ENCODE results near the gene PNLIPRP2.

The PNLIPRP2 gene

DNA sequence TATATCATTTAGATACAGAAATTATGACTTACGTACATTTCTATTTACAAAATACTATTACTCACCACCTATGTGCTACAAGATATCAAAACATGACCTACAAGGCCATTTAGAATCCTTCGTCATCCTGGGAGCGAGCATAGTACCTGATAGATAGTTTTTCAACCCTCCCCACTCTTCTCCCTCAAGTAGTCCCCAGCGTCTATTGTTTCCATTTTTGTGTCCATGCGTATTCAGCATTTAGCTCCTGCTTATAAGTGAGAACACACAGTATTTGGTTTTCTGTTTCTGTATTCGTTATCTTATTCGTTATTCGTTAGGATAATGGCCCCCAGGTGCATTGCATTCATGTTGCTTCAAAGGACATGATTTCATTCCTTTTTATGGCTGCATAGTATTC is 28.1 kb downstream of the PNLIPRP2 start:
- no peaks in the 10 kb centered on the region for H3K27me3 ChIP-seq (ENCODE audit: control insufficient read depth, low read length)
- no peak overlapping the region for H3K4me2 ChIP-seq (ENCODE audit: low read length)
- H4K20me1 ChIP-seq (ENCODE audit: control insufficient read depth, insufficient read depth, low read depth, low read length), result no peaks in the 10 kb centered on the region
- no peaks in the 10 kb centered on the region for H3K9me2 ChIP-seq (replicated peaks; ENCODE audit: control insufficient read depth, low read length)
- no peaks in the 10 kb centered on the region for H3K36me3 ChIP-seq (ENCODE audit: control insufficient read depth, low read length)
- no peaks in the 10 kb centered on the region for H3F3A ChIP-seq (ENCODE audit: control insufficient read depth, insufficient read depth)
- H3K4me3 ChIP-seq (ENCODE audit: low read length), result no peak overlapping the region
- H3K9me3 ChIP-seq (ENCODE audit: control insufficient read depth, insufficient read depth, low read length), result no peaks in the 10 kb centered on the region
- H3K4me1 ChIP-seq (ENCODE audit: control insufficient read depth, low read length), result no peaks in the 10 kb centered on the region
- no peaks in the 10 kb centered on the region for H3K79me2 ChIP-seq (ENCODE audit: control insufficient read depth, low read length)
- H3K27ac ChIP-seq (ENCODE audit: low read depth, low read length), result no peak overlapping the region
- TF ChIP-seq, protein P1, sequence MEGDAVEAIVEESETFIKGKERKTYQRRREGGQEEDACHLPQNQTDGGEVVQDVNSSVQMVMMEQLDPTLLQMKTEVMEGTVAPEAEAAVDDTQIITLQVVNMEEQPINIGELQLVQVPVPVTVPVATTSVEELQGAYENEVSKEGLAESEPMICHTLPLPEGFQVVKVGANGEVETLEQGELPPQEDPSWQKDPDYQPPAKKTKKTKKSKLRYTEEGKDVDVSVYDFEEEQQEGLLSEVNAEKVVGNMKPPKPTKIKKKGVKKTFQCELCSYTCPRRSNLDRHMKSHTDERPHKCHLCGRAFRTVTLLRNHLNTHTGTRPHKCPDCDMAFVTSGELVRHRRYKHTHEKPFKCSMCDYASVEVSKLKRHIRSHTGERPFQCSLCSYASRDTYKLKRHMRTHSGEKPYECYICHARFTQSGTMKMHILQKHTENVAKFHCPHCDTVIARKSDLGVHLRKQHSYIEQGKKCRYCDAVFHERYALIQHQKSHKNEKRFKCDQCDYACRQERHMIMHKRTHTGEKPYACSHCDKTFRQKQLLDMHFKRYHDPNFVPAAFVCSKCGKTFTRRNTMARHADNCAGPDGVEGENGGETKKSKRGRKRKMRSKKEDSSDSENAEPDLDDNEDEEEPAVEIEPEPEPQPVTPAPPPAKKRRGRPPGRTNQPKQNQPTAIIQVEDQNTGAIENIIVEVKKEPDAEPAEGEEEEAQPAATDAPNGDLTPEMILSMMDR (IDR thresholded peaks at IDR 0.05; ENCODE audit: low read depth, low read length, poor library complexity, severe bottlenecking), result no peak
- TF ChIP-seq EZH2phosphoT487 (IDR thresholded peaks at IDR 0.05; ENCODE audit: borderline replicate concordance, low read length), result no peak

GRCh38 chr10:116653885-116654284 is 33.1 kb downstream of the PNLIPRP2 start:
- Histone ChIP-seq H3K4me2 (ENCODE audit: low read length) (no peak overlapping the region), H4K20me1 (ENCODE audit: control insufficient read depth, insufficient read depth, low read depth, low read length) (no peaks in the 10 kb centered on the region), H3F3A (ENCODE audit: control insufficient read depth, insufficient read depth) (no peaks in the 10 kb centered on the region), H3K4me1 (ENCODE audit: control insufficient read depth, low read length) (no peaks in the 10 kb centered on the region), H3K9me2 (replicated peaks; ENCODE audit: control insufficient read depth, low read length) (no peaks in the 10 kb centered on the region), H3K27me3 (ENCODE audit: control insufficient read depth, low read length) (no peaks in the 10 kb centered on the region), H3K79me2 (ENCODE audit: control insufficient read depth, low read length) (no peaks in the 10 kb centered on the region), H3K4me3 (ENCODE audit: low read length) (no peak overlapping the region), H3K9me3 (ENCODE audit: control insufficient read depth, insufficient read depth, low read length) (no peaks in the 10 kb centered on the region), H3K27ac (ENCODE audit: low read depth, low read length) (no peak overlapping the region), H3K36me3 (ENCODE audit: control insufficient read depth, low read length) (no peaks in the 10 kb centered on the region)
- TF ChIP-seq, protein P1 (IDR thresholded peaks at IDR 0.05; ENCODE audit: low read depth, low read length, poor library complexity, severe bottlenecking), result no peak
- no peak for TF ChIP-seq EZH2phosphoT487 (IDR thresholded peaks at IDR 0.05; ENCODE audit: borderline replicate concordance, low read length)

- H3K9me3 ChIP-seq (ENCODE audit: control insufficient read depth, insufficient read depth, low read length), result no peaks in the 10 kb centered on the region
- H3F3A ChIP-seq (ENCODE audit: control insufficient read depth, insufficient read depth), result no peaks in the 10 kb centered on the region
- no peaks in the 10 kb centered on the region for H3K4me1 ChIP-seq (ENCODE audit: control insufficient read depth, low read length)
- no peaks in the 10 kb centered on the region for H3K9me2 ChIP-seq (replicated peaks; ENCODE audit: control insufficient read depth, low read length)
- H3K27me3 ChIP-seq (ENCODE audit: control insufficient read depth, low read length), result no peaks in the 10 kb centered on the region
- no peaks in the 10 kb centered on the region for H4K20me1 ChIP-seq (ENCODE audit: control insufficient read depth, insufficient read depth, low read depth, low read length)
- TF ChIP-seq, protein P1 (IDR thresholded peaks at IDR 0.05; ENCODE audit: low read depth, low read length, poor library complexity, severe bottlenecking), result peak; percentile 49
- TF ChIP-seq EZH2phosphoT487 (IDR thresholded peaks at IDR 0.05; ENCODE audit: borderline replicate concordance, low read length), result no peak
- H3K4me3 ChIP-seq (ENCODE audit: low read length), result no peak overlapping the region
- H3K4me2 ChIP-seq (ENCODE audit: low read length), result no peak overlapping the region
- no peak overlapping the region for H3K27ac ChIP-seq (ENCODE audit: low read depth, low read length)
- no peaks in the 10 kb centered on the region for H3K36me3 ChIP-seq (ENCODE audit: control insufficient read depth, low read length)
- H3K79me2 ChIP-seq (ENCODE audit: control insufficient read depth, low read length), result no peaks in the 10 kb centered on the region
Measured at GRCh38 chr10:116654816-116655215, 34.1 kb downstream of the PNLIPRP2 start.

DNA sequence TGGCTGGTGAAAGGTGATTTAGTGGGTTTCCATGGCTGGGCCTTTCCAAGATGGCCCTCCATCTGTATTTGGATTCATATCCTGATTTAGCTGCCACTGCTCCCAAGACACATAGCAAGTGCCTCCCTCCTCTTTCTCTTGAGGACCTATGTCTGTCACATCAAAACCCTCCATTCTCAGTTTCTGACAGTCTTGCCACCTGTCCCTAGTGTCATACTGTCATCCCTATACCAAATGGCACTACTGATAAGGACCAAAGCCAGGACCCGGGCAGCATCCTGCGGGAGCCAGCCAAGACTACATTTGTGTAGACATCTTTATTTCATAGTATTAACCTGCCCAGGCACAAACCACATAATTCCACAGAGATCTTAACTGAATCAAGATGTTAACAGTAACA is 34.8 kb downstream of the PNLIPRP2 start:
- Histone ChIP-seq H3F3A (ENCODE audit: control insufficient read depth, insufficient read depth) (no peaks in the 10 kb centered on the region), H3K4me1 (ENCODE audit: control insufficient read depth, low read length) (no peaks in the 10 kb centered on the region), H3K79me2 (ENCODE audit: control insufficient read depth, low read length) (no peaks in the 10 kb centered on the region), H3K27ac (ENCODE audit: low read depth, low read length) (no peak overlapping the region), H3K9me2 (replicated peaks; ENCODE audit: control insufficient read depth, low read length) (no peaks in the 10 kb centered on the region), H3K27me3 (ENCODE audit: control insufficient read depth, low read length) (no peaks in the 10 kb centered on the region), H3K9me3 (ENCODE audit: control insufficient read depth, insufficient read depth, low read length) (no peaks in the 10 kb centered on the region), H4K20me1 (ENCODE audit: control insufficient read depth, insufficient read depth, low read depth, low read length) (no peaks in the 10 kb centered on the region), H3K4me3 (ENCODE audit: low read length) (no peak overlapping the region), H3K4me2 (ENCODE audit: low read length) (no peak overlapping the region), H3K36me3 (ENCODE audit: control insufficient read depth, low read length) (no peaks in the 10 kb centered on the region)
- TF ChIP-seq EZH2phosphoT487 (IDR thresholded peaks at IDR 0.05; ENCODE audit: borderline replicate concordance, low read length), result no peak
- TF ChIP-seq, protein P1 (IDR thresholded peaks at IDR 0.05; ENCODE audit: low read depth, low read length, poor library complexity, severe bottlenecking), result no peak

All from DOHH2 (cell line).